Activated naive CD8-positive, alpha-beta T cell treated with anti-CD3 and anti-CD28 coated beads, Interleukin-2, amount 10 ng/mL, durations not matched to agents 7 days and 5 days (primary cell): ENCODE data around the gene LRRN4. TPM values are rescaled to one million over a fixed set of nuclear protein-coding genes. Genes with fewer than 3 reads are reported as not detected.

Experiments
- ATAC-seq: fragments of 150-1000 bp; cut with Tn5 transposase; one replicate; pipeline ENCODE4 v1.10.0; 2021; ENCODE audit warnings: low read depth, moderate library complexity
- POLR2A ChIA-PET: fragments of 350-600 bp; sonication (Branson Sonifier 250); formaldehyde crosslinking; loops from one replicate; lab custom pipeline; 2021; ENCODE audit warnings: antibody characterized with exemption; lab: Charles Lee
- DNase-seq: peaks from one replicate; pipeline ENCODE4 v3.0.0; 2021
- H3K27ac Mint-ChIP-seq: one replicate; pipeline ENCODE4 v1.8.0; 2022; ENCODE audit warnings: mild to moderate bottlenecking, mixed read lengths
- H3K27me3 Mint-ChIP-seq: one replicate; pipeline ENCODE4 v1.8.0; 2022; ENCODE audit warnings: mild to moderate bottlenecking, moderate library complexity, mixed read lengths
- H3K36me3 Mint-ChIP-seq: one replicate; pipeline ENCODE4 v1.8.0; 2021; ENCODE audit warnings: mild to moderate bottlenecking, mixed read lengths
- H3K4me1 Mint-ChIP-seq: one replicate; pipeline ENCODE4 v1.8.0; 2021; ENCODE audit warnings: mixed read lengths
- H3K4me3 Mint-ChIP-seq: one replicate; pipeline ENCODE4 v1.8.0; 2022; ENCODE audit warnings: mild to moderate bottlenecking, moderate library complexity, mixed read lengths
- H3K9me3 Mint-ChIP-seq: one replicate; pipeline ENCODE4 v1.8.0; 2021; ENCODE audit warnings: mixed read lengths
- total RNA-seq, 2 experiments: library from RNA; stranded (reverse); gene quantifications; one replicate each; pipeline ENCODE4 v1.2.3, GENCODE V29; 2021

Gene LRRN4
- total RNA-seq, 2 experiments from 2014 or later = not detected

- Mint-ChIP-seq H3K36me3 (no peaks in the 10 kb centered on the region), H3K27me3 (peaks cover 8% of the 10 kb centered on the region), H3K4me3 (no peak overlapping the region), H3K9me3 (no peaks in the 10 kb centered on the region), H3K27ac (no peak overlapping the region), H3K4me1 (no peaks in the 10 kb centered on the region)
- no peak for DNase-seq
- ATAC-seq = no peak
- POLR2A ChIA-PET = no interaction called here
Measured at GRCh38 chr20:6074784-6075183, 20.9 kb upstream of the LRRN4 start.

- Mint-ChIP-seq H3K36me3 (no peaks in the 10 kb centered on the region), H3K4me1 (no peaks in the 10 kb centered on the region), H3K4me3 (no peak overlapping the region), H3K27ac (no peak overlapping the region), H3K9me3 (no peaks in the 10 kb centered on the region), H3K27me3 (peaks cover 8% of the 10 kb centered on the region)
- POLR2A ChIA-PET = no interaction called here
- ATAC-seq (no peak), DNase-seq (no peak)
Measured at GRCh38 chr20:6074145-6074561, 20.3 kb upstream of the LRRN4 start.

- DNase-seq (no peak), ATAC-seq (no peak)
- Mint-ChIP-seq H3K27me3 (peaks cover 8% of the 10 kb centered on the region), H3K36me3 (no peaks in the 10 kb centered on the region), H3K4me1 (no peaks in the 10 kb centered on the region), H3K4me3 (no peak overlapping the region), H3K27ac (no peak overlapping the region), H3K9me3 (no peaks in the 10 kb centered on the region)
- POLR2A ChIA-PET = no interaction called here
Measured at GRCh38 chr20:6070829-6071695, 17.2 kb upstream of the LRRN4 start.

DNA sequence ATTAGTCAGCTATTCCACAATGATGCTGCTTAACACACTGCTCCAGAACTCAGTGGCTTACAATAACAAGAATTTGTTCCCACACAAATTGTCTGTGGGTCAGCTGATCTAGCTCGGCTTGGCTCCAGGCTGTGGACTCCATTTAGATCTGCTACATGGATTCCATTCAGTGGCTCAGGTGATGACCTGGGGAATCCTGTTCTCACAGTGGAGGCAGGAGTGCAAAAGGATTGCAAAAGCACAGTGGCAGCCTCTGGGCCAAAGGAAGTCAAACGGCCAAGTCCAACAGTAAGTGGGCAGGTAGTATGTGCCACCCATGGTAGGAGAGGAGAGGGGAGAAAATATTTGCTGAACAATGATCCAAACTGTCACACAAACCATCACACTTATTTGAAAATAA lies 15.8 kb upstream of the LRRN4 start:
- Mint-ChIP-seq H3K27ac (no peak overlapping the region), H3K4me1 (no peaks in the 10 kb centered on the region), H3K27me3 (peaks cover 8% of the 10 kb centered on the region), H3K4me3 (no peak overlapping the region), H3K9me3 (no peaks in the 10 kb centered on the region), H3K36me3 (no peaks in the 10 kb centered on the region)
- no peak for ATAC-seq
- no peak for DNase-seq
- POLR2A ChIA-PET = no interaction called here

GRCh38 chr20:6067763-6068318 lies 14.0 kb upstream of the LRRN4 start:
- no peak overlapping the region for H3K4me3 Mint-ChIP-seq
- no peaks in the 10 kb centered on the region for H3K27me3 Mint-ChIP-seq
- H3K27ac Mint-ChIP-seq = no peak overlapping the region
- no peak for ATAC-seq
- no peak for DNase-seq
- H3K36me3 Mint-ChIP-seq = no peaks in the 10 kb centered on the region
- H3K9me3 Mint-ChIP-seq = no peaks in the 10 kb centered on the region
- no peaks in the 10 kb centered on the region for H3K4me1 Mint-ChIP-seq
- POLR2A ChIA-PET = no interaction called here

DNA sequence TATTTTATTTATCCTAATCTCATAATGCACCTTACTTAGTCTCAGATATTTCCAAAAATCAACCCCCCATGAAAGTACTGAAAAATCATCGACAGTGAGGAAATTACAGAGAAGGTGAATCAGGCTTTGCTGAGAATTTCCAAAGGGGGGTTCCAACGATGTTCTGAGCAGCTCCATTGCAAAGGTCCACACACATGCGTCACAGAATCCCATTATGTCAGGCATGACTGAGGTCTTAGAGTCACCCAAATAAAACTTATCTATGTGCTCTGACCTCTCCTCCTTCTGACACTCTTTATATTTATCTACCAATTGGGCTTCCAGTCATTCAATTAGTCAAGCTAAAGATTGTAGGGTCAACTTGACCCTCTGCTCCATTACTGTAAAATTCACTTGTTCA lies 12.7 kb upstream of the LRRN4 start:
- Mint-ChIP-seq H3K27me3 (no peaks in the 10 kb centered on the region), H3K4me1 (no peaks in the 10 kb centered on the region), H3K9me3 (no peaks in the 10 kb centered on the region), H3K4me3 (no peak overlapping the region), H3K36me3 (no peaks in the 10 kb centered on the region), H3K27ac (no peak overlapping the region)
- DNase-seq (no peak), ATAC-seq (no peak)
- POLR2A ChIA-PET = no interaction called here

DNA sequence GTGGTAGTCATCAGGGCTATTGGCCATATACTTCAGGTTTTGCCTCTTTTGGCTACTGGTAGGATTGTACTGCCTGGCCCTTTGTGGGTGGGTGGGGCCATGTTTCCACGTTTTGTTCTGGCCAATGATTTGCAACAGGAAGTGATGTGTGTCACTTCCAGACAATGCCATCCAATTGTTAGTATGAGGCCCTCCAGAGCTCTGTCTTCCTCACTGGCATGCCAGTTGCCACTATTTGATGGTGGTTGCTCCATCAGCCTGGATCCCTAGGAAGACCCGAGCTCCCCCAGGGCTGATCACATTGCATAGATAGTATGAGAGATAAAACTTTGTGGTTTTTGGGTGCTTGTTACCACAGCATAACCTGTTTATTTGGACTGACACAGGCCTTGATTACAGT lies 7.7 kb upstream of the LRRN4 start:
- Mint-ChIP-seq H3K27ac (no peak overlapping the region), H3K27me3 (peaks cover 13% of the 10 kb centered on the region), H3K9me3 (no peaks in the 10 kb centered on the region), H3K36me3 (no peaks in the 10 kb centered on the region), H3K4me1 (peaks cover 1% of the 10 kb centered on the region), H3K4me3 (no peak overlapping the region)
- POLR2A ChIA-PET = no interaction called here
- DNase-seq (no peak), ATAC-seq (no peak)

DNA sequence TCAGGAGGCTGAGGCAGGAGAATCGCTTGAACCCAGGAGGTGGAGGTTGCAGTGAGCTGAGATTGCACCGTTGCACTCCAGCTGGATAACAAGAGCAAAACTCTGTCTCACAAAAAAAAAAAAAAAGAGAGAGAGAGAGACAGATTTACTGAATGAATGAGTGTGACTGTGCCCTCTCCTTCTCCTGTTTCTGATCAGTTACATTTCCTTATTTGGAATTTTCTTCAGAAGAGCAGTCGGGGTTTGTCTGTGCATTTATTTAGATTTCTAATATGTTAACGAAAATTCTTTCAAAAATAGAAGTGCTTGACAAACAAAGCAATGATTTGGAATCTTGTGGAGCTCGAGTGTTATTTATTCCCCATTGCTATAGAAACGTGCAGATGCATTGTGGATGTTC lies 6.4 kb upstream of the LRRN4 start:
- no peak overlapping the region for H3K4me3 Mint-ChIP-seq
- no peak for ATAC-seq

DNA sequence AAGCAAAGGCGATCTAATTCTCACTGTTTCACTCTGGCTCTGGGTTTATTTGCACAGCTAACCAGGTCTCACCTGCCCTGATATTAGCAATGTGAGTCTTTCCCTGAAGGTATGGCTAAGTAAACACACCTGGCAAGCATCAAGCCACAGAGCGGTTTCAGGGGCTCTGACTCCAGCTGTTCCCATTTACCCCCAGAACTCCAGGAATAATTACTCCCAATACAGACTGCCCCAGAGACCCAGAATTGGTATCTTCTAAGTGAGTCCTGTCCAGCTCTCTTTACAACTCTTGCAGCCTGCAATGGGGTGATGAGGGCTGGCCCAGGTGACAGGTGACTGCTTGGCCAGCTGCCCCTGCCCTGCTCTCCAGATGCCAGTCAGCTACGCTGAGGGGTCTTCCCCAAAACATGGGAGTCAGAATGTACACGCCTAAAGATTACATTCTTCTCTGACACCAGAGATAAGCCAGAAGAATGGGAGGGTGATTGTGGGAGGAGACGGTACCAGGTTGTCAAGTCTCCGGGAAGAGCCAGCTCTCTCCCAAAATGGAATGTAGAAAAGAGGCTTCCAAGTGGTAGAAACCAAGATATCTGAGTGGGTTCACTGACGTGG lies 4.9 kb upstream of the LRRN4 start:
- POLR2A ChIA-PET = no interaction called here
- Mint-ChIP-seq H3K9me3 (no peaks in the 10 kb centered on the region), H3K4me3 (no peak overlapping the region), H3K4me1 (peaks cover 1% of the 10 kb centered on the region), H3K27ac (no peak overlapping the region), H3K36me3 (no peaks in the 10 kb centered on the region), H3K27me3 (peaks cover 13% of the 10 kb centered on the region)
- ATAC-seq (no peak), DNase-seq (no peak)

More for the DNA sequence above, 6.4 kb upstream of the LRRN4 start:
- POLR2A ChIA-PET = no interaction called here
- Mint-ChIP-seq H3K27ac (no peak overlapping the region), H3K4me1 (peaks cover 1% of the 10 kb centered on the region), H3K27me3 (peaks cover 13% of the 10 kb centered on the region), H3K9me3 (no peaks in the 10 kb centered on the region), H3K36me3 (no peaks in the 10 kb centered on the region)
- DNase-seq = no peak

DNA sequence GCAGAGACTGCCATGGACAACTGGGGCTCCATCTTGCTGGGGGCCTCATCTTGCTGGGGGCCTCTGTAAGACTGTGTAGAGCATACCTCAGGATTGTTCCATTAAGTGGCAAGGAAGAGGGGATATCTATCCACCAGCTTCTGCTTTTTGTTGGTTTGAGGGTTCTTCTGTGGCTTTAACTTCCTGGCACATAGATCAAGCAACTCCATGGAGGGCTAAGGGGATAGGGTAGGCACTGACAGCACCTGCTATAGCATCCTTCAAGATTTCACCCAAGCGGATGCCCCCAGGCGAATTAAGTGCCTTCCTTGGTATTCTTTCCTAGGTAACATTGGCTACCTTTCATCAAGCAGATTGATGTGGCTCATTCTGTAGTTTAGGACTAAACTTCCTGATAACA lies 3.8 kb upstream of the LRRN4 start:
- H3K27ac Mint-ChIP-seq = no peak overlapping the region
- peaks cover 23% of the 10 kb centered on the region for H3K27me3 Mint-ChIP-seq
- no peak for ATAC-seq
- peaks cover 4% of the 10 kb centered on the region for H3K4me1 Mint-ChIP-seq
- POLR2A ChIA-PET = no interaction called here
- no peak overlapping the region for H3K4me3 Mint-ChIP-seq
- no peak for DNase-seq
- no peaks in the 10 kb centered on the region for H3K36me3 Mint-ChIP-seq
- no peaks in the 10 kb centered on the region for H3K9me3 Mint-ChIP-seq

DNA sequence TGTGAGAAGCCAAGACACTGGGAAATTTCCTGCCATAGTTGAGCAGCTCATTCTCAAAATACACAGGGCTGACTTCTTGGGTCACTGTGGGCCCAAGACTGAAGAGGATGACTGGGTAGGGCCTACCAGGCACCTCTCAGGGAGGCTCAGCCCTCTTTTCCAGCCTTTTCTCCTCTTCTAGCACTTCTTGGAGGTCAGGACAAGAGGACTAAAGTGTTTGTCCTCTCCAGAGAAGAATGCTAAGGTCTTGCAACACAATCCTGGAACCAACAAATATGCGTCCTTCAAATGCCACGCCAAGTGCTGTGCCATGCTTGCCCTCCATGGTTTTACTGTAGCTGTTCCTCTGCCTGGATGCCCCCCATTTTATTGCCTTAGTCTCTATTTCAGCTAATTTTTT lies 3.3 kb upstream of the LRRN4 start:
- no peak overlapping the region for H3K27ac Mint-ChIP-seq
- ATAC-seq (no peak), DNase-seq (no peak)
- H3K4me1 Mint-ChIP-seq = peaks cover 4% of the 10 kb centered on the region
- H3K27me3 Mint-ChIP-seq = peaks cover 24% of the 10 kb centered on the region
- H3K9me3 Mint-ChIP-seq = no peaks in the 10 kb centered on the region
- no peak overlapping the region for H3K4me3 Mint-ChIP-seq
- H3K36me3 Mint-ChIP-seq = no peaks in the 10 kb centered on the region
- POLR2A ChIA-PET = no interaction called here

DNA sequence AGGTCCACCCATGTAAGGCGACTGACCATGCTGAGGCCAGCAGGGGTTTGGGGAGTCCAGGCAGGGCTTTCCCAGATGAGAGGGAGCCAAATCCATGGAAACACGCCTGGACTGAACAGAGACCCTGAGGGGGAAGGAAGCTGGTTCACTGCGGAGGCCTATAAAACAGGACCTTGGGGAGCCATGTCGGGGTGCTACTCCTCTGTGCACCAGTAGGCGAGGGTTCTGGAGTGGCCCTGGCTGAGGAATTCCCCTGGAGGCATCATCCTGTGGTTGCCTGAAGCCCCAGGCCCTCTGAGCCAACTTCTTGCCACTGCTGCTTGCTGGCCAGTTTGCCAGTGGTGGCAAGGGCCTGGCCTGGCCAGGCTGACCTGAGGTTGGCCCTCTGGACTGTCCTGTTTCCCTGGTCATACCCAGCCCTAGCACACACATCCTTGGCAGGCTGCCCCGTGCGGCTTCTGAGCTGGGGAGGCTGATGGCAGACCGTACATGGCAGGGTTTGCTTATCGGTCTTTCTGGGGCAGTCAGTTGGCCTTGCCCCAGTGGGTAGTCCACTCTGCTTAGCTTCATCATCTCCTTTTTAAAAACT lies 2.2 kb upstream of the LRRN4 start:
- no peak overlapping the region for H3K27ac Mint-ChIP-seq
- H3K4me3 Mint-ChIP-seq = no peak overlapping the region
- POLR2A ChIA-PET = no interaction called here
- no peak for DNase-seq
- no peak for ATAC-seq
- H3K9me3 Mint-ChIP-seq = no peaks in the 10 kb centered on the region
- peaks cover 4% of the 10 kb centered on the region for H3K4me1 Mint-ChIP-seq
- H3K27me3 Mint-ChIP-seq = peaks cover 34% of the 10 kb centered on the region
- no peaks in the 10 kb centered on the region for H3K36me3 Mint-ChIP-seq

DNA sequence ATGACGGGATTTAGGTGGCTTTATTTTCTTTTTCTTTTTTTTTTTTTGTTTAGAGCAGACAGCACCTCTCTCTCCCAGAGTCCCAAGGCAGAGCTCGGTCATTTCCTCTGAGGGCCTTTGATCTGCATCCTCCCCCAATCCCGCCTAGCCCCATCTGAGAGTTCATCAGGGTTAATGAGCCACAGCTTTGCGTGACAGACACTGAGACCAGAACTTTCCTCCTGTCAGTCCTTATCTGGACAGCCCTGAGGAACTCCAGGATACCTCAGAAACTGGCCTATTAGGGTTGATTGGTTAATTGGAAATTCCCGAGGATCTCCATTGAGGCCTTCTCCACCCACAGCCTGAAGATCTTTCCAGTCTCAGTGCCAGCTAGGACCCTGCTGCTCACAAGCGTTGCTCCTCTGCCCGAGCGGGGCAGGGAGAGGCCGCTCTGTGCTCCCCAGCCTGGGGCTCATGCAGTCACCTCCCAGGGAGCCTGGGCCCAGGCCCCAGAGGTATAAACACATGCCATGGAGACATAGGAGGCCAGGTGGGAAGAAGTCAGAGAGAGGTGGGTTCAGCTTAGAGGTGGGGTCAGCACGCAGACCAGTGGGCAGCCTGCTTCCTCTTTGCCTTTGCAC lies 1.4 kb upstream of the LRRN4 start:
- no peak for DNase-seq
- Mint-ChIP-seq H3K4me3 (no peak overlapping the region), H3K27ac (no peak overlapping the region), H3K4me1 (peaks cover 4% of the 10 kb centered on the region), H3K27me3 (peaks cover 42% of the 10 kb centered on the region), H3K9me3 (no peaks in the 10 kb centered on the region), H3K36me3 (no peaks in the 10 kb centered on the region)
- POLR2A ChIA-PET = no interaction called here
- no peak for ATAC-seq
